Astrocyte of the spinal cord (primary cell): Measurements from ENCODE around the gene CACNA1C.

ENCODE experiments used
- DNase-seq: peaks from one replicate; pipeline ENCODE4 v3.0.0; 2011; ENCODE audit warnings: low read depth, low spot score
- H3K4me3 ChIP-seq: 2 replicates; pipeline ENCODE4 v1.5.1; 2011; ENCODE audit warnings: low read depth, mild to moderate bottlenecking, low read length, moderate library complexity
- CTCF ChIP-seq: IDR thresholded peaks from 2 replicates; pipeline ENCODE4 v1.5.1; 2012; ENCODE audit warnings: low read depth, mild to moderate bottlenecking, low read length, inconsistent platforms
- in situ Hi-C: cut with HindIII; loops from 2 replicates; pipeline ENCODE4 v1.10.0; 2017; ENCODE audit warnings: low sequenced_read_pairs

Gene CACNA1C

GRCh38 chr12:2408262-2408661 is 355.5 kb downstream of the CACNA1C start:
- in situ Hi-C loops = no loop called here
- H3K4me3 ChIP-seq = no peak overlapping the region
- DNase-seq = no peak

GRCh38 chr12:2409656-2410265 is 357.0 kb downstream of the CACNA1C start:
- no peak overlapping the region for H3K4me3 ChIP-seq
- in situ Hi-C loops = no loop called here
- TF ChIP-seq CTCF = no peak
- DNase-seq = no peak

More at GRCh38 chr12:2408262-2408661, 355.5 kb downstream of the CACNA1C start:
- no peak for TF ChIP-seq CTCF

GRCh38 chr12:2410496-2410895 is 357.7 kb downstream of the CACNA1C start:
- TF ChIP-seq CTCF = no peak
- no peak overlapping the region for H3K4me3 ChIP-seq
- in situ Hi-C loops = no loop called here
- no peak for DNase-seq

- H3K4me3 ChIP-seq = no peak overlapping the region
- in situ Hi-C loops = no loop called here
- no peak for TF ChIP-seq CTCF
- no peak for DNase-seq
These were observed 358.2 kb downstream of the CACNA1C start for GRCh38 chr12:2411011-2411410.

- no peak for DNase-seq
- in situ Hi-C loops = no loop called here
- no peak for TF ChIP-seq CTCF
- no peak overlapping the region for H3K4me3 ChIP-seq
These were observed 359.0 kb downstream of the CACNA1C start for GRCh38 chr12:2411616-2412304.

GRCh38 chr12:2412305-2412643 is 359.5 kb downstream of the CACNA1C start:
- no peak for TF ChIP-seq CTCF
- in situ Hi-C loops = no loop called here

More at GRCh38 chr12:2412305-2412643, 359.5 kb downstream of the CACNA1C start:
- no peak for DNase-seq
- H3K4me3 ChIP-seq = no peak overlapping the region
